Measurements from ENCODE around the gene MYOC. TPM values are rescaled to one million over a fixed set of nuclear protein-coding genes. Genes with fewer than 3 reads are reported as not detected.
"Not testable (repeated sequence)": the region's sequence is repeated elsewhere in the genome, so short reads cannot be mapped to it uniquely, and the experiment has no call there.

MYOC gene
- total RNA-seq = not detected

DNA sequence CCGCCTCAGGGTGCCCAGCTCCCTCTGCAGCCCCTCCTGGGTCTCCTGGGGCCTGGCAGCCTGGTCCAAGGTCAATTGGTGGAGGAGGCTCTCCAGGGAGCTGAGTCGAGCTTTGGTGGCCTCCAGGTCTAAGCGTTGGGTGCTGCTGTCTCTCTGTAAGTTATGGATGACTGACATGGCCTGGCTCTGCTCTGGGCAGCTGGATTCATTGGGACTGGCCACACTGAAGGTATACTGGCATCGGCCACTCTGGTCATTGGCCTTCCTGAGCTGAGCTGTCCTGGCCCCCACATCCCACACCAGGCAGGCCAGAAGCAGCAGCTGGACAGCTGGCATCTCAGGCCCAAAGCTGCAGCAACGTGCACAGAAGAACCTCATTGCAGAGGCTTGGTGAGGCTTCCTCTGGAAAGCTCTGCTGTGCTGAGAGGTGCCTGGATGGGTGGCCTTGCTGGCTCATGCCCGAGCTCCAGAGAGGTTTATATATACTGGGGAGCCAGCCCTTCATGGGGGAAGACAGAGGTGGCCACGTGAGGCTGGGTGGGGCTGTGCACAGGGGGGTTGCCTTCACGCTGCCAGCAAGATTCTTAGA, at the start of gene MYOC:
Gene MYOC (minus strand): TSS at position 455 of the 589 bp plus-strand sequence. CDS start 77 bp downstream, at position 378.
- DNase-seq = no peak

DNA sequence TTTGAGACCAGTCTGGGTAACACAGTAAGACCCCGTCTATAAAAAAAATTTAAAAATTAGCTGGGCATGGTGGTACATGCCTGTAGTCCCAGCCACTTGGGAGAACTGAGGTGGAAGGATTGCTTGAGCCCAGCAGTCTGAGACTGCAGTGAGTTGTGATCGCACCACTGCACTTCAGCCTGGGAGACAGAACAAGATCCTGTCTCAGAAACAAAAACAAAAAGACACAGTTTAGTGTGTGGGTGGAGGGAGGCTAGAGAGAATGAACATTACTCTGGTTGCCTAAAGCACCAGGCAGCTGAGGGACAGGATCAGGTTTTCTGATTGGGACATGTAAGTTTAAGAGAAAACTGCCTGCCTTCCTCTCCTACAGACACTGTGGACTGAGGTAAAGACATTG, 47.0 kb upstream of the MYOC start:
- DNase-seq = no peak

DNA sequence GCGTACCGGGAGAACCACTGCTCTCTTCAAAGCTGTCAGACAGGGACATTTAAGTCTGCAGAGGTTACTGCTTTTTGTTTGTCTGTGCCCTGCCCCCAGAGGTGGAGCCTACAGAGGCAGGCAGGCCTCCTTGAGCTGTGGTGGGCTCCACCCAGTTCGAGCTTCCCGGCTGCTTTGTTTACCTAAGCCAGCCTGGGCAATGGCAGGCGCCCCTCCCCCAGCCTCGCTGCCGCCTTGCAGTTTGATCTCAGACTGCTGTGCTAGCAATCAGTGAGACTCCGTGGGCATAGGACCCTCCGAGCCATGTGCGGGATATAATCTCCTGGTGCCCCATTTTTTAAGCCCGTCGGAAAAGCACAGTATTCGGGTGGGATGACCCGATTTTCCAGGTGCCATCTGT, 43.3 kb upstream of the MYOC start:
- DNase-seq = not testable (repeated sequence)

DNA sequence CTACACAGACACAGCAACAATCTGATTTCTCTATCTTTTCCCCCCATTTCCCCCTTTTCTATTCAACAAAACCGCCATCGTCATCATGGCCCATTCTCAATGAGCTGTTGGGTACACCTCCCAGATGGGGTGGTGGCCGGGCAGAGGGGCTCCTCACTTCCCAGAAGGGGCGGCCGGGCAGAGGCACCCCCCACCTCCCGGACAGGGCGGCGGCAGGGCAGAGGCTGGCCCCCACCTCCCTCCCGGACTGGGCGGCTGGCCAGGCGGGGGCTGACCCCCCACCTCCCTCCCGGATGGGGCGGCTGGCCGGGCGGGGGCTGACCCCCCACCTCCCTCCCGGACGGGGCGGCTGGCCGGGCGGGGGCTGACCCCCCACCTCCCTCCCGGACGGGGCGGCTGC, 41.1 kb upstream of the MYOC start:
- DNase-seq = not testable (repeated sequence)

DNA sequence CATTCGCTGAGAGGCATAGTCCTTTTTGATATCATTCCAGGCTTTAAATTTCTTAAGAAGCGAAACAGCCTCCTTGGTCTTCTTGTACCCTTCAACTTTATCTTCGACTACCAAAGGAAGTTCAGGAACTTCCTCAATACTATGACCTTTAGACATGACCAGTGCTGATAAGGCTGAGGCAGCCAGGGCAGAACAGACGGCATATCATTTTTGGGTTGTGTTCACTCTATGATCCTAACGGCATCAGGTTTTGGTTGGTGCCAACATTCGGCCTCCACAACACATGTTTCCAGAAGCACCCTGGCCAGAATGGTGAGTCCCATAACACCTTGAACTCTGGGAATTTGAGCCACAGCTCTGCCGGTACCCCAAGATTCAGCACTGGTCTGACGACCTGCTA, 31.4 kb upstream of the MYOC start:
- no peak for DNase-seq

DNA sequence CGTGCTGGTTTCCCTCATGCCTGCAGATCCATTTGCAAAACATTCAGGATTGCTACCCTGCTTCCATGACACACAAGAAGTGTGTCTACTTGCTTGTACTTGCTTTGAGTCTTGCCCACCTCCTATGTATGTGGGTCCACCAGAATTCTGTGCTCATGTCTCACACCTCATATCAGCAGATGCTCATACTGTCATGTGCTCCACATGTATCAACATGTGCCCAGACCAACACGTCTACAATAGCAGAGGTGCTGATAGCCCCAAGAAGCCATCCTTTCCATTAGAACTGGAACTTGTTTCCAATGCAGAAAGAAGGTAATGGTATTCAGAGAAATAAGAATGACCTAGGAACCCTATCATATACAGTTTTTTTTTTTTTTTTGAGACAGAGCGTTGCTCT, 27.9 kb upstream of the MYOC start:
- DNase-seq = no peak

DNA sequence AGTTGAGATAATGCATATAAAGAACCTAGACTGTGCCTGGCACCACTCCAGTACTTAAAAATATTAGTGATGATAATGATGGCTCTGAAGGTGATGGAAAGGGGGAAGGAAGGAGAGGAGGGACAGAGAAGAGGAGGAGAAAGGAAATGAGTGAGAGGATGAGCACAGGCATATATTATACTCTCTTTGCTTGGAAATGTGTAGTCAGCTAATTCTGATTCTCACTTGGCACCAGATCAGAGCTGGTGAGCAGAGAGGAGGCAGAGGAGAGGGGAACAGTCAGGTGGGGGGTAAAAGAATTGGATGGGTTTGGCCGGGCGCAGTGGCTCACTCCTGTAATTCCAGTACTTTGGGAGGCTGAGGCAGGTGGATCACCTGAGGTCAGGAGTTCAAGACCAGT, 24.3 kb upstream of the MYOC start:
- DNase-seq = no peak

DNA sequence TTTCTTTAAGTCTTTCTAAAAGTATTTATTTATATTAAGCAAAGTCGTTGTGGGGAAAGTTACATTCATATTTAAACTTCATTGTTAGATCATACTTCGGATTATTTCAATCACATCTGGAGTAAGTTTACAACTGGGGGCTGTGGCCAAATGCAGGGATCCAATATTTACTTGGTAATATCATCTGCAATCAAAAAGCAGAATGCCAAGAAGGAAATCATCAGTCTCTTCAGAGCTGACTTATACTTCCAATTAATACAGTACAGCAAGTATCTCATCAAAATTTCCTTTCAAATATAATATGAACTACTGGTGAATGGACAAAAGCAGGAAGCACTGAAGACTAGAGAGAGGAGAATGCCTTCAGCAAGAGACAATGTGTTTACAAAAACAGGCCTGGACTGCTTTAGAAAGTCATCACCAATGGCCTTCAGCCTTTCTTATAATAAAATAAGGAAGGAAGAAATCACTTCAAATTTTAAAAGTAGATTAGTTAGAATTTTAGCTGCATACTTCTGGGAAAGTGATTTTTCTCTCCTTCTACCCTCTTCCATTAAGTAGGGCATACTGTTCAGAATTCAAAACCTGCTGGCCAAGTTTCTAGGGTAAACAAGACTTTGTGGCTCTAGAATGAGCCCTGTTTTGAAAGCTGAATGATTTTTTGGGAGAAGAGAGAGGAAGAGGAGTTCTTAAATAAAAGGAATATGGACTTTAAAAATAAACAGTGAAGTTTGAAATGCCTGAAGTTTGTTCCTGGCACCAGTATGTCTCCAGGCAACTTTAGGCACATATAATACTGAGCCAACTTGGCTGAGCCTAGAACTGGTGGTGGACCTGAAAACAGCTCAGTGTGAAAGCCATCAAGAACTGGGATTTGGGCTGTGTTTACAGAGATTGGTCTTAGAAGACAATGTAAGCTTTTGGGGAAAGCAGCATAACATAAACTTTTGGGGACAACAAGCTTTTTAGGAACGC, 22.2 kb upstream of the MYOC start:
- DNase-seq = no peak

DNA sequence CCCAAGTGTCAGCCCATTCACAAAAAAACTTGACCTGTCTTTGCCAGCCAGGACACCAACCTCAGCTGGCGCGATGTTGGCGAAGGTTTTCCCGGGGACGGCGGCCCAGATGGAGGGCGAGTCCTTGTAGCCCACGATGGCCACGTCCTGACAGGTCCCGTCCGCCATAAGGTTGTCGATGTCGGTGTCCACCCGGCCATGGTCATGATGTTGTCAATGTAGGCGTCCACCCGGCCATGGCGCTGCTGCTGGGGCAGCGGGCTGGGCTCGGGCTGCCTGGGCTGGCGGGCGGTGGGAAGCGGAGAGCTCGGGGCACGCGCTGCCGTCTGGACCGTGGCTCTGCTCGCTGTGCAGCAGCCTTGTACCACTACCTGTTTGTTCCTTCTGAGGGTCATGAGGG, 18.3 kb upstream of the MYOC start:
- no peak for DNase-seq

DNA sequence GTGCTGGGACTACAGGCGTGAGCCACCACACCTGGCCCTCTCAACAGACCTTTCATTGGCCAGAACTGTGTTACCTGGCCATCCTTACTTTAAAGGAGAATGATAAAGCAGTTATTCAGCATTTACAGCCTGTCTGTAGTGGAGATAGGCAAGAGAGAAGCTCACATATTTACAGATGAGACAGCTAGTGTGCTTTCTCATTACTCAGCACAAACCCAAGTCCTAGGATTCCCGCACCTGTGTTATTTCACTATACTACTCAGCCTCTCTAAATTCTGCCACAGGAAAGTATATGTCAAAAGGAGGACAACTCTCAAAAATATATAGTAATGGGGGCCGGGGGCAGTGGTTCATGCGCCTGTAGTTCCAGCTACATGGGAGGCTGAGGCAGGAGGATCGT, 15.9 kb upstream of the MYOC start:
- DNase-seq = no peak

DNA sequence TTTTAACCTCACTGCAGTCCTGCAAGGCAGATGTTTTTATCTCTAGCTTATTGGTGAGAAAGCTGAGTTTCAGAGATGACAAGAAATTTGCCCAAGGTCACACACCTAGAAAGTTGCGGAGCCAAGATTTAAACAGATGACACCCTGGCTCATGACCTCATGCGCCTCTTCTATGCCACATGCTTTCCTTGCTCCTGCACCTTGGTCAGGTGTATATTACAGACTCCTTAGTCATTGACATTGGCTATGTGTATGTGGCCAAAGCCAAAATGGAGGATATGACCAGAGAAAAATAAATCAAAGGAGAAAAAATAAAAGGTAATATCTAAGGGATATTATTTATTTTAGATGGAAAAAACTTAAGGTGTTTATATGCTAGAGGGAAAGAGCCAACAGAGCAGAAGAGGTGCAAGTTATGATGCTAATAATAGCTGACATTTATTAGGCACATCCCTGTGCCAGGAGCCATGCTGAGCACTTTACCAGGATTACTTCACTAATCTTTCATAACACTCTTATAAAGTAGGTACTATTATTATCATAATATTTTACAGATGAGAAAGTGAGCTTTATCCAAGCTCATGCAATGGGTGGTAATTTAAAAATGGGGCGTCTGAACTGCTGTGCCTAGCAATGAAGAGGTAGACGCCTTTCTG, 13.8 kb upstream of the MYOC start:
- no peak for DNase-seq

DNA sequence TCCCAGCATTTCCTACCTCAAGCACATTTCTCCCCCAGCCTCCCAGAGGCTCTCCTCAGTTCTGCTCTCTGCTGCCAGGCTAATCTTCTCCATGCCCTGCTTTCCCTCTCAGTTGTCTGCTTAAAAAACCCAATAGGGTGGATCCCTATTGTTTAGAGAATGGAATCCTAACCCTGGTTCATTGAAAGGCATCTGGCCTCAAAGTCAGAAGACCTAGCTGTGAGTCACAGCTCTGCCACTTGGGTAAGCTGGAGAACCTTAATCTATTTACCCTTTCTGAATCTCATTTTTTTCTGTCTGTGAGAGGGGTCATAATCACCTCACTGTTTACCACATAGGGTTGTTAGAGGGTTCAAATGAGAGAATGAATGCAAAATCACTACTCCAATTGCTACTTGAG, 12.5 kb upstream of the MYOC start:
- no peak for DNase-seq

DNA sequence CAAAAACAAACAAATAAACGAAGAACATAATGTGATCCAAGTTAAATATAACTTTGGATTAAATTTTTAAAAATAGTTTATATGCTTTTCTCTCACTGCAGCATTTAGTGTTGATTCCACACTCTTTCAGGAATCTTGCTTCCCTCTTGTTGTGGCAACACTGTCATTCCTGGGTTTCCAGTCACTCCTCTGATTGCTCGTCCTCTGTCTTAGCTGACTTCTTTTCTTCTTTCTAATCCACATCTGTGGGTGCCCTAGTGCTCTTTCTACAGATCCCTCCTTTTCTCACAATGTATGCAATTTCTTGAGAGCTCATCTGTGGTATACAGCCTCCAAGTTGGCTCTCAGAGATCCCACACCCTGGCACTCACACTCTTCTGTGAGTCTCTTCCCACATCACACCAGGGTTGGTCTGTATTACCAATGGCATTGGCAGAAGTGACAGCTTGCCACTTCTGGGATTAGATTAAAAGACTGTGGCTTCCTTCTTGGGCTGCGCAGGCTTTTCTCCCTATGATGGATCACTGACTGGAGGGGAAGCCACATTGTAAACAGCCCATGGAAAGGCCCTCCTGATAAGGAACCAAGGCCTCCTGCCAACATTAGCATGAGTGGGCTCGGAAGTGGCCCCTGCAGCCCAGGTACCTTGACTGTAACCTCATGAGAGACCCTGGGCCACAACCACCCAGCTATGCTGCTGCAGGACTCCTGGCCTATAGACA, 11.5 kb upstream of the MYOC start:
- DNase-seq = no peak

DNA sequence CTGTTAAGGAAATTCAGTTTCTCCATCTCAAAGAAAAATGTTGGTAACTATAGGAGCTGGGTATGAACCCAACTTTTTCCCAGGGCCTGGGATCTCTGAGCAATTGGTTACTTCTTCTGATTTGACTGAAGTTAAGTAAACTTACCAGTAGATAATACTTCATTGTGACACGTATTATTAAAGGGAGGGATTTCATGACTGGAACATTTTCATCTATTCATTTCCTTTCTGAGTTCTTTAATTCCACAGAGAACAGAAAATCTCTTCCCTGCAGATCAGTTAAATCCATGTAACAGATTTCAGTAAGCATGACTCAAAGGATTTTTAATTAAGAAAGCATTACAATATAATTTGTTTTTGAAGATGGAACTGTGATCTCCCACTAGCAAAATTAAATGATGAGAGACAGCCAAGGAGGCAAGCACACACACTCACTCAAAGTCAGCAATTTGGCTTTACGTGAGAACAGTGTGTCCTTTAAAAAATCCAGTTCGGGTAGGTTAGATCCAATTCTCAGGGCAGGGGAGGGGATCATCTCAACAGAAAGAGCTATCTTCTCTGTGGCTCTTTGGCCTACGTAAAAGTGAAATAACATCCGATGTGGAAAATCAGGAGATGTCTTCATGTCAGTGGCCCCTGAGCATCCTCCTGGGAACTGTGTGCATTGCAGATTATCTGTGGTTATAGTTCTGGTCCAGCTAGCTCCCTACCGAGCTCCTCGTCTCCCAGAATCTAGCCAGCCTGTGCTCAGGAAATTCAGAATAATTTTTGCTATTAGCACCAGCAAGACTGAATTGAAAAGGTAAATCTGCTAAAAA, 10.8 kb upstream of the MYOC start:
- DNase-seq = no peak

DNA sequence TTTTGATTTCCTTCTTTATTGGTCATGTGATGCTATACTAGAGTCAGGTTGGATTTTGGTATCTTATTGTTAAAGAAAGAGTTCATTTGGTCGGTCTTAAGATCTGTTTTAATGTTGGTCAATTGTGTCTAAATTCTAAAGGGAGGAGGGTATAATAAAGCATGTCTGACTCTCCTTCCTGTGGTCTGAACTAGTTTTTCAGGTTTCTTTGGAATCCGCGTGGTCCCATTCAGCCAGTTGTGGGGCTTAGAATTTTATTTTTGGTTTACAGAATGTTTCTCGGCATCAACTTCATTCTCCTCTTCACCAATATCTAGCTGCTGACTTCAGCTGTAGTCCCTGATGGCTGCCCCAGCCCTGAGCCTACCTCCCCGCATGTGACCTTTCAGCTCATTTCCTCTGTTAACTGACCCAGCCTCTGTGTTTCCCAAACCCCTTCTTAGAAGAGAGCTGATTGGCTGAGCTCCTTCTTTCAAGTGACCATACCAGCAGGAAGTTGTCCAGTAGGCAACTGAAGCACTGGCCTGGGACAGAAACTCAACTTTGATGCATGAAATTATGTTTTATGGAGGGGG, 8.7 kb upstream of the MYOC start:
- DNase-seq = no peak

DNA sequence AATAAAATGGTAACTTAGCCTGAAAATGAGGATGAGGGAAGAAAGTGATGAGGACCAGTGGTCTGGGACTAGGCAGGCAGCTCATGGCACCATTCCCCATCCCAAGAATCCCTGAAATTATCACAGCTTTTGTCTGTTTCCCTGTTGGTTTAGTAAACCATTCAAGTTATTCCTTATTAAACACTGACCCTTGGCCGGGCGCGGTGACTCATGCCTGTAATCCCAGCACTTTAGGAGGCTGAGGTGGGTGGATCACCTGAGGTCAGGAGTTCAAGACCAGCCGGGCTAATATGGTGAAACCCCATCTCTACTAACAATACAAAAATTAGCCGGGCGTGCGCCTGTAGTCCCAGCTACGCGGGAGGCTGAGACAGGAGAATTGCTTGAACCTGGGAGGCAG, 3.7 kb upstream of the MYOC start:
- DNase-seq = not testable (repeated sequence)

DNA sequence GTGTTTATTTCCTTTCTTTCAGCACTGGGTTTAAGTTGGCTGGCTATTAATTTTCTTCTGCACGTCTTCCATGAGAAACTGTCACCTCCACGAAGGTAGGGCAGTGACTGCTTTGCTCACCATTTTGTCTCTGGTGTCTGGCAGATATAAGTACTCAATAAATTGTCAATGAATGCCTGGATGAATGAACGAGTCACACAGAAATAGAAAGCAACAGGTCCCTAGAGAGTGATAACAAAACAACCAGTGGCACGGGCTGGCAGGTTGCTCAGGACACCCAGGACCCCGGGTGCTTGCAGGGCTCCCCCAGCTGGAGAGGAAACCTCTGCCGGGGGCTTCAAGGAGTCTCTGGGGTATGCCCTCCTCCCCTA, 3.2 kb upstream of the MYOC start:
- DNase-seq = no peak

DNA sequence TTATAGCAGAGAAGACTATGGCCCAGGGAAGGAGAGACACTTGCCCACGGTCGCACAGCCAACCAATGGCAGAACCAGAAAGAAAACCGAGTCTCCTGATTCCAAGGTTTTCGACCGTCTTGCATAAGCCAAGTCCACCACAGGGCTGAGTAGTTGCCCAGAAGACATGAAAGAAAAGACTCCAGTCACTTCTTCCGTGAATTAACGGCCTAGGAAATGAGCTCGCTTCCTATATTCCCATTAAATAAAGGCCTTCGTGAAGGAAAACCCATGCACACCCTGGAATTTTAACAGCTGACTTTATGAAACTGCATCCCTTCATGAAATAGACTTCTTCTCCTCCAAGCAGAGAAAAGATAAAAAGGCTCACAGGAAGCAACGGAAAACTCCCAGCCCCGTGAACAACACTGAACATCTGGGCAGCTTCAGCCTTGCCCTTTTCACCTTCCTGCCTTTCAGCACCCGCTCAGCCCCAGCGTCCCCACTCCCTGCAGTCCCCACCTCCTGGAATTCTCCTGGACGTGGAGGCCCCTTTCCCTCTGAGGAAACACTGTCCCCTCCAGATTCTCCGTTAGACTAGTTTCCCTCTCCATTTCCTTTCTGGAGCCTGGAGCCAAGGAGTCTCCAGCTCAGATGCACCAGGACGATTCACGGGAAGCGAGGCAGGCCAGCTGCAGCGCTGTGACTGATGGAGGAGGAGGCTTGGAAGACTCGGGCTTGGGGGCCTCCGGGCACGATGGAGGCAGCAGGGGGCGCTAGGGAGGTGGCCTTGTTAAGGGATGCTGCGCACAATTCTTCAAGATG, 2.7 kb upstream of the MYOC start:
- DNase-seq = no peak

DNA sequence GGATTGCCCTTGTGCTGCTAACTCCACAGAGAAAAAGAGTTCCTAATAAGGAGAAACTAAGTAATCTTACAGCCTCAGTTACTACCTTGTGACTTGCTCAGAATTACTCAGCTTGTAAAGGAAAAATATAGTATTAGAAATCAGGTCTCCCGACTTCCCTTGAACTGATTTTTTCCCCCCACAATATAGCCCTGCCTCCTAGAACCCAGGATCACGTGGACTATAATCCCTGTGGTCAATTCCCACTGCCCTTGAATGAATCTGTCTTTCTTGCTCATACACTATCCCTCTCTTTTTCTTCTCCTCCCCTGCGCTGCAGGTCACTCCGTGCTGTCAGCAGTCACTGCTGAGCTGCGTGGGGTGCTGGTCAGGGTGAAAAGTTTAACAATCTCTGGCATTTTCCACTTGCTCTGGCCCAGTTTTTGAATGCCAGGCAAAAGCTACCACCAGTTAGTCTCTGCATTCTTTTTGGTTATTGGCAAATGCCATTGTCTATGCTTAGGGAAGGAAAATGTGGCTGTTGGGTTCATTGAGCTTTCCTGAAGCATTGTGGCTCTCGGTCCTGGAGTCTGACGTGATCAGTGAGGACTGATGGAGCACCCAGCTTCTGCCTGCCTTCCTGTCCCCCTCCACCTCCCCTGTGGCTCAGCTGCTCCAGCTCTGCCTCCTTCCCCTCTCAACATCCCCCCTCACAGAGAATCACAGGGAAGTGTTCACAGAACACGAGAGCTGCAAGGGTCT, 1.9 kb upstream of the MYOC start:
- no peak for DNase-seq

DNA sequence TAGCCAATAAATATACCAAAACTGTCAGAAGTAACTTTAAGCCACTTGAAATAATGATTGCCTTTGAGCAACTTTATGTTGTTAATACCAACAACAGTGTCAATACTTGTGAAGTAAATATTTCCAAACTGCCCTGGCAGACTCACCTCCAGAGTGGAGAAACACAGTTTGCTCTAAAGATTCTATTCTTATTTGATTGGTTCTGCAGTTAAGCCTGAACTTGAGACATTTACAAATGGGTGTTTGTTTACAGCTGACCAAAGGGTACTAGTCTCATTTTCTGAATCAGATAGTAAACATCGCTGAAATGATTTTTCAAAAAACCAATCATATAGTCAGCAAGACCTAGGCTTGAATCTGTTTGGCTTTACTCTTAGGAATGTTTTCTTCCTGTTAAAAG, 1.3 kb upstream of the MYOC start:
- DNase-seq = no peak
